ENCODE measurements around the gene MORN3.

GRCh38 chr12:121701667-121702277 lies 32.3 kb upstream of the MORN3 start:
- TF ChIP-seq, protein P1, sequence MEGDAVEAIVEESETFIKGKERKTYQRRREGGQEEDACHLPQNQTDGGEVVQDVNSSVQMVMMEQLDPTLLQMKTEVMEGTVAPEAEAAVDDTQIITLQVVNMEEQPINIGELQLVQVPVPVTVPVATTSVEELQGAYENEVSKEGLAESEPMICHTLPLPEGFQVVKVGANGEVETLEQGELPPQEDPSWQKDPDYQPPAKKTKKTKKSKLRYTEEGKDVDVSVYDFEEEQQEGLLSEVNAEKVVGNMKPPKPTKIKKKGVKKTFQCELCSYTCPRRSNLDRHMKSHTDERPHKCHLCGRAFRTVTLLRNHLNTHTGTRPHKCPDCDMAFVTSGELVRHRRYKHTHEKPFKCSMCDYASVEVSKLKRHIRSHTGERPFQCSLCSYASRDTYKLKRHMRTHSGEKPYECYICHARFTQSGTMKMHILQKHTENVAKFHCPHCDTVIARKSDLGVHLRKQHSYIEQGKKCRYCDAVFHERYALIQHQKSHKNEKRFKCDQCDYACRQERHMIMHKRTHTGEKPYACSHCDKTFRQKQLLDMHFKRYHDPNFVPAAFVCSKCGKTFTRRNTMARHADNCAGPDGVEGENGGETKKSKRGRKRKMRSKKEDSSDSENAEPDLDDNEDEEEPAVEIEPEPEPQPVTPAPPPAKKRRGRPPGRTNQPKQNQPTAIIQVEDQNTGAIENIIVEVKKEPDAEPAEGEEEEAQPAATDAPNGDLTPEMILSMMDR (conservative IDR thresholded peaks at IDR 0.05 in 1 of 2, IDR thresholded peaks at IDR 0.05 in 1 of 2; ENCODE audit: extremely low read depth in 1 of 2, insufficient read depth in 1 of 2, low read depth in 1 of 2, low read length in 2 of 2): no peak
- no peak for TF ChIP-seq EZH2 (IDR thresholded peaks at IDR 0.05; ENCODE audit: borderline replicate concordance, low read length)
